PC-9 (cell line): ENCODE results near the gene TPRKB.

Experiments used
- CTCF ChIP-seq: fragments of 200-600 bp; sonication (generic); conservative IDR thresholded peaks from 2 replicates; pipeline ENCODE4 v1.6.1; 2017; ENCODE audit warnings: mixed run types, antibody characterized with exemption, mild to moderate bottlenecking, moderate library complexity
- EZH2 ChIP-seq: fragments of 200-600 bp; sonication (generic); IDR thresholded peaks from 2 replicates; pipeline ENCODE4 v1.8.0; 2017; ENCODE audit warnings: antibody characterized with exemption, low read depth

DNA sequence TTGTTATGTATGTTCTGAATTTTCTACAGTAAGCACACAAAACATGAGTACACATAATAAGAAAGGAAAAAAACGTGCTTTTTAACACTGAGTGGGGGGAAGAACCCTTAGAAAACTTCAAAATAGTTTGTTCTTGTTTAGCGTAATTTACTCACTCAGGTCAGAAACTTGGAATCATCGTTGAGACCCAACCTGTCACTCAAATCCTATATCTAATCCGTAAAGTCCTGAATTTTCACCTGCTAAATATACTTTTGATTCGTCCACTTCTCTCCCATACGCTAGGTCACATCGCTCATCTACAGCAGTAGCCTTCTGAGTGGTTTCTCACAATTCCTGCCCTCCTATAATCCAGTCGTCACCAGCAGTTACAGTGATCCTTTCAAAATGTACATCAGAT is 767 bp downstream of the TPRKB start:
- no peak for TF ChIP-seq CTCF
- no peak for TF ChIP-seq EZH2
